Vagina (tissue), 2 donors: Measurements from ENCODE around the gene GPN3.

Experiments used
- POLR2A ChIP-seq, 2 donors: fragments of 450-650 bp; IDR thresholded peaks; one replicate each; pipeline ENCODE4 v1.6.1; 2017; ENCODE audit warnings: antibody characterized with exemption in 2 of 2, mild to moderate bottlenecking in 2 of 2, moderate library complexity in 2 of 2
- POLR2AphosphoS5 ChIP-seq, 2 donors: sonication (generic); formaldehyde crosslinking; IDR thresholded peaks; one replicate each; pipeline ENCODE4 v1.9.0; 2017; ENCODE audit warnings: antibody characterized with exemption in 2 of 2, mild to moderate bottlenecking in 2 of 2, low read depth in 1 of 2; ENCODE audit not compliant: insufficient read depth in 1 of 2
- TF ChIP-seq, protein P1 (sequence below), 3 experiments: fragments of 450-650 bp in 2 of 3; fragments of 200-600 bp in 1 of 3; sonication (generic) in 1 of 3; IDR thresholded peaks; one replicate each; pipeline ENCODE4 v1.5.1; 2017 to 2019; ENCODE audit warnings: antibody characterized with exemption in 3 of 3, mild to moderate bottlenecking in 2 of 3, moderate library complexity in 2 of 3

DNA sequence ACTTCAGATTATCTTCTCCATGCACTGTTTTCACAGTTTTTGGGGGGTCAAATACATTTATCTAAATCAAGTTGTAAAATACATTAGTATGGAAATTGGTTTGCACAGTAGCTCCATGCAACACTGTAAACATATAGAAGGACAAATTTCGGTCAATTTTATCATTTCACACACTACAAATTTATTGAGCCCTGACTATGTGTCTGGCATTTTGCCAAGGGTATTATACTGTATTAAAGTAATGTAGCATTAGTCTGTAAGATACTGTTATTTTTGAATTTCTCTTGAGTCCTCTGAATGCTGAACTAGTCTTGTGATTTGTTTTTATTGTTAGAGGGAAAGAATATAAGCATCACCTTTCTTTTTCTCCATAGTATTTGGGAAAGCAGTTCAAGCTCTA is 35.4 kb upstream of the GPN3 start:
- no peak for TF ChIP-seq POLR2A (IDR thresholded peaks at IDR 0.05)
- TF ChIP-seq, protein P1, sequence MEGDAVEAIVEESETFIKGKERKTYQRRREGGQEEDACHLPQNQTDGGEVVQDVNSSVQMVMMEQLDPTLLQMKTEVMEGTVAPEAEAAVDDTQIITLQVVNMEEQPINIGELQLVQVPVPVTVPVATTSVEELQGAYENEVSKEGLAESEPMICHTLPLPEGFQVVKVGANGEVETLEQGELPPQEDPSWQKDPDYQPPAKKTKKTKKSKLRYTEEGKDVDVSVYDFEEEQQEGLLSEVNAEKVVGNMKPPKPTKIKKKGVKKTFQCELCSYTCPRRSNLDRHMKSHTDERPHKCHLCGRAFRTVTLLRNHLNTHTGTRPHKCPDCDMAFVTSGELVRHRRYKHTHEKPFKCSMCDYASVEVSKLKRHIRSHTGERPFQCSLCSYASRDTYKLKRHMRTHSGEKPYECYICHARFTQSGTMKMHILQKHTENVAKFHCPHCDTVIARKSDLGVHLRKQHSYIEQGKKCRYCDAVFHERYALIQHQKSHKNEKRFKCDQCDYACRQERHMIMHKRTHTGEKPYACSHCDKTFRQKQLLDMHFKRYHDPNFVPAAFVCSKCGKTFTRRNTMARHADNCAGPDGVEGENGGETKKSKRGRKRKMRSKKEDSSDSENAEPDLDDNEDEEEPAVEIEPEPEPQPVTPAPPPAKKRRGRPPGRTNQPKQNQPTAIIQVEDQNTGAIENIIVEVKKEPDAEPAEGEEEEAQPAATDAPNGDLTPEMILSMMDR (IDR thresholded peaks at IDR 0.05), result no peak
- TF ChIP-seq POLR2AphosphoS5 (IDR thresholded peaks at IDR 0.05; ENCODE audit: insufficient read depth in 1 of 2, low read depth in 1 of 2), result no peak
